ENCODE results near the gene PIP4P1. TPM values are rescaled to one million over a fixed set of nuclear protein-coding genes. Genes with fewer than 3 reads are reported as not detected.
A peak's percentile ranks its signal among the peaks of the same experiment; 100 is the strongest.

The PIP4P1 gene
- total and polyA plus RNA-seq, 10 of the 15 experiments (the other 5 are each of a cell fraction or from before 2014, with no cell fraction given): 19.1 to 47.4 (median 39.7) TPM

DNA sequence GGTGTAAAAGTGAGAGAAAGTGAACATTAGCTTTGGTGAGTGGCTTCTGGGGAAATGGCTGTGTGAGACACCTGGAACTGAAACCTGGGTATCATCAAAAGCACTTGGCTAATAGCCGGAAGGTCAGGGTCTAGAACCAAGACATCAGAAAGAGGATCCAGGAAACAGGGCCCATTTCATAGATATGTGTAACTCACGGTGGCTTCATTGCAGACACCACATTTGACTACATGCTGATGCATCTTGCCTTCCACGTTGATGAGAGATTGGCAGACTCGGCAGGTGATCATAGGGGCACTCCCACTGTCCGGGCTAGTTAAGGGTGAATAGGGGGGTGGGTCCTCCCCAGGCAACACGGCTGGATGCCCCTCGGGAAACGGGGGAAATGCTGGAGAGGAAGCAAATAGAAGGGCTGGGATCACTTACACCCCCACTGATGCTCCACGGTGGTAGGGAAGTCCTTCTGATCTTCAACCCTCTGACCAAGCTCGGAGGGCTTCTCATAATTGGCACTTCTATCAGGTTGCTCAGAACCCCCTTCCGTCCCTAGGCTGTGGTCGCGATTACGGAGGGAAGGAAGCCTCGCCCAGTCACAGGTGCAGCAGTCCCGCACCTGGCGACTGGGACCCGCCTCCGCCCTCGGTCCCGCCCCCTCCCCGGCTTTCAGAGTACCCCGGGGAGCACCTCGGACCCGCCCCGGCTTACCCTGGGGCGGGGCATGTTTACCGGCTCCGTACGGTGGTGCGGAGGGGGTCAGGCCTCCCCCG is 593 bp downstream of the PIP4P1 start:
- Histone ChIP-seq H3K4me2 (ENCODE audit: control insufficient read depth, insufficient read depth) (peak overlapping the region; percentile 94), H3K27ac (ENCODE audit: control insufficient read depth, insufficient read depth) (peak overlapping the region; percentile 87), H3K9ac (ENCODE audit: control insufficient read depth, insufficient read depth, low read length) (peak overlapping the region; percentile 80), H3K79me2 (ENCODE audit: control insufficient read depth, insufficient read depth, low read length) (peaks cover 33% of the 10 kb centered on the region), H4K20me1 (ENCODE audit: control insufficient read depth, insufficient read depth) (no peaks in the 10 kb centered on the region), H3K27me3 (replicated peaks in 1 of 2; ENCODE audit: control insufficient read depth in 2 of 2, insufficient read depth in 2 of 2, low read length in 1 of 2) (no peaks in the 10 kb centered on the region), H2AFZ (ENCODE audit: control insufficient read depth, low read depth, low read length) (no peak overlapping the region; the same call in 1 of the 2 replicates), H3K9me3 (replicated peaks; ENCODE audit: control insufficient read depth, insufficient read depth, low read length) (no peaks in the 10 kb centered on the region), H3K36me3 (ENCODE audit: control insufficient read depth in 2 of 2, insufficient read depth in 2 of 2, low read length in 1 of 2) (peaks cover 11 to 27% of the 10 kb centered on the region in 2 experiments), H3K4me1 (ENCODE audit: control insufficient read depth, insufficient read depth, low read length) (peaks cover 6% of the 10 kb centered on the region), H3K4me3 (peak overlapping the region; percentile 73)
- CTCF ChIA-PET: interaction anchor here (0.6 to 5.4 kb wide), 11 partner anchors 10 to 1020 kb away, joined by 3 to 39 read pairs (median 3); partner anchors contain the start of genes PNP and TEP1
- ATAC-seq (peak; percentile 29), FAIRE-seq (peak; percentile 75), DNase-seq (ENCODE audit: low read depth, low spot score) (peak; percentile 27)
- intact Hi-C loops (cut with micrococcal nuclease; ENCODE audit: unreplicated experiment) (loop anchor here (1.0 to 5.0 kb wide), 5 partner anchors 23 to 222 kb away; partner anchors contain the start of genes CCNB1IP1, PARP2 and RNASE4), in situ Hi-C loops (cut with MboI) (loop anchor here (5.0 kb wide), 1 partner anchor 222 kb away; the partner anchor contains the start of gene RNASE4)
- no TSS peak for BruUV-seq (replicated peaks)
- POLR2A ChIA-PET: interaction anchor here (0.8 to 1.4 kb wide), 12 partner anchors 8 to 223 kb away, joined by 3 to 14 read pairs (median 5); partner anchors contain the start of genes CCNB1IP1, PARP2, PNP and RNASE4
- RAD21 ChIA-PET (ENCODE audit: unreplicated experiment): interaction anchor here (0.7 to 3.7 kb wide), 11 partner anchors 29 to 153 kb away, joined by 3 to 21 read pairs (median 7); partner anchors contain the start of gene PARP2
- under 1% methylated on average over 30 of the region's 32 CpGs for WGBS (ENCODE audit: insufficient coverage, insufficient replicate concordance, low lambda C conversion rate, missing lambda C conversion rate)
- SMC1A ChIA-PET (ENCODE audit: uncharacterized antibody, unreplicated experiment): interaction anchor here (0.9 to 4.7 kb wide), 8 partner anchors 29 to 220 kb away, joined by 3 to 49 read pairs (median 7); partner anchors contain the start of genes CCNB1IP1 and PARP2
- TF ChIP-seq STAT3 (IDR thresholded peaks at IDR 0.05; ENCODE audit: low read depth, low read length) (no peak), JUND (IDR thresholded peaks at IDR 0.05; ENCODE audit: low read depth, low read length) (no peak), ZSCAN29 (IDR thresholded peaks at IDR 0.05) (no peak), NRF1 (conservative IDR thresholded peaks at IDR 0.05; ENCODE audit: low read depth, low read length) (no peak), SIN3A (IDR thresholded peaks at IDR 0.05; ENCODE audit: low read depth, low read length) (peak; percentile 24; the same call in 1 of the 2 replicates), EGR1 (IDR thresholded peaks at IDR 0.05; ENCODE audit: borderline replicate concordance in 1 of 2, low read depth in 2 of 2, low read length in 2 of 2) (no peak), IKZF2 (IDR thresholded peaks at IDR 0.05) (0 out of 4 replicates have a peak, but pooled peaks of 1 of the 2 experiments have one; percentile 1), TCF7 (IDR thresholded peaks at IDR 0.05; ENCODE audit: borderline replicate concordance) (no peak), BRCA1 (IDR thresholded peaks at IDR 0.05; ENCODE audit: low read depth, low read length) (no peak)
- TF ChIP-seq, protein P1, sequence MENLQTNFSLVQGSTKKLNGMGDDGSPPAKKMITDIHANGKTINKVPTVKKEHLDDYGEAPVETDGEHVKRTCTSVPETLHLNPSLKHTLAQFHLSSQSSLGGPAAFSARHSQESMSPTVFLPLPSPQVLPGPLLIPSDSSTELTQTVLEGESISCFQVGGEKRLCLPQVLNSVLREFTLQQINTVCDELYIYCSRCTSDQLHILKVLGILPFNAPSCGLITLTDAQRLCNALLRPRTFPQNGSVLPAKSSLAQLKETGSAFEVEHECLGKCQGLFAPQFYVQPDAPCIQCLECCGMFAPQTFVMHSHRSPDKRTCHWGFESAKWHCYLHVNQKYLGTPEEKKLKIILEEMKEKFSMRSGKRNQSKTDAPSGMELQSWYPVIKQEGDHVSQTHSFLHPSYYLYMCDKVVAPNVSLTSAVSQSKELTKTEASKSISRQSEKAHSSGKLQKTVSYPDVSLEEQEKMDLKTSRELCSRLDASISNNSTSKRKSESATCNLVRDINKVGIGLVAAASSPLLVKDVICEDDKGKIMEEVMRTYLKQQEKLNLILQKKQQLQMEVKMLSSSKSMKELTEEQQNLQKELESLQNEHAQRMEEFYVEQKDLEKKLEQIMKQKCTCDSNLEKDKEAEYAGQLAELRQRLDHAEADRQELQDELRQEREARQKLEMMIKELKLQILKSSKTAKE (IDR thresholded peaks at IDR 0.05; ENCODE audit: low read depth, poor library complexity, severe bottlenecking): no peak
- TF ChIP-seq, protein P2, sequence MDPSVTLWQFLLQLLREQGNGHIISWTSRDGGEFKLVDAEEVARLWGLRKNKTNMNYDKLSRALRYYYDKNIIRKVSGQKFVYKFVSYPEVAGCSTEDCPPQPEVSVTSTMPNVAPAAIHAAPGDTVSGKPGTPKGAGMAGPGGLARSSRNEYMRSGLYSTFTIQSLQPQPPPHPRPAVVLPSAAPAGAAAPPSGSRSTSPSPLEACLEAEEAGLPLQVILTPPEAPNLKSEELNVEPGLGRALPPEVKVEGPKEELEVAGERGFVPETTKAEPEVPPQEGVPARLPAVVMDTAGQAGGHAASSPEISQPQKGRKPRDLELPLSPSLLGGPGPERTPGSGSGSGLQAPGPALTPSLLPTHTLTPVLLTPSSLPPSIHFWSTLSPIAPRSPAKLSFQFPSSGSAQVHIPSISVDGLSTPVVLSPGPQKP (IDR thresholded peaks at IDR 0.05; ENCODE audit: low read depth, low read length): no peak
- TF ChIP-seq, protein P3, sequence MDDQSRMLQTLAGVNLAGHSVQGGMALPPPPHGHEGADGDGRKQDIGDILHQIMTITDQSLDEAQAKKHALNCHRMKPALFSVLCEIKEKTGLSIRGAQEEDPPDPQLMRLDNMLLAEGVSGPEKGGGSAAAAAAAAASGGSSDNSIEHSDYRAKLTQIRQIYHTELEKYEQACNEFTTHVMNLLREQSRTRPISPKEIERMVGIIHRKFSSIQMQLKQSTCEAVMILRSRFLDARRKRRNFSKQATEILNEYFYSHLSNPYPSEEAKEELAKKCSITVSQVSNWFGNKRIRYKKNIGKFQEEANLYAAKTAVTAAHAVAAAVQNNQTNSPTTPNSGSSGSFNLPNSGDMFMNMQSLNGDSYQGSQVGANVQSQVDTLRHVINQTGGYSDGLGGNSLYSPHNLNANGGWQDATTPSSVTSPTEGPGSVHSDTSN (IDR thresholded peaks at IDR 0.05; ENCODE audit: insufficient replicate concordance, low read depth, low read length): no peak
- TF ChIP-seq, protein P4, sequence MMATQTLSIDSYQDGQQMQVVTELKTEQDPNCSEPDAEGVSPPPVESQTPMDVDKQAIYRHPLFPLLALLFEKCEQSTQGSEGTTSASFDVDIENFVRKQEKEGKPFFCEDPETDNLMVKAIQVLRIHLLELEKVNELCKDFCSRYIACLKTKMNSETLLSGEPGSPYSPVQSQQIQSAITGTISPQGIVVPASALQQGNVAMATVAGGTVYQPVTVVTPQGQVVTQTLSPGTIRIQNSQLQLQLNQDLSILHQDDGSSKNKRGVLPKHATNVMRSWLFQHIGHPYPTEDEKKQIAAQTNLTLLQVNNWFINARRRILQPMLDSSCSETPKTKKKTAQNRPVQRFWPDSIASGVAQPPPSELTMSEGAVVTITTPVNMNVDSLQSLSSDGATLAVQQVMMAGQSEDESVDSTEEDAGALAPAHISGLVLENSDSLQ (IDR thresholded peaks at IDR 0.05): peak; percentile 15; the same call in 1 of the 2 replicates
- TF ChIP-seq, protein P5, sequence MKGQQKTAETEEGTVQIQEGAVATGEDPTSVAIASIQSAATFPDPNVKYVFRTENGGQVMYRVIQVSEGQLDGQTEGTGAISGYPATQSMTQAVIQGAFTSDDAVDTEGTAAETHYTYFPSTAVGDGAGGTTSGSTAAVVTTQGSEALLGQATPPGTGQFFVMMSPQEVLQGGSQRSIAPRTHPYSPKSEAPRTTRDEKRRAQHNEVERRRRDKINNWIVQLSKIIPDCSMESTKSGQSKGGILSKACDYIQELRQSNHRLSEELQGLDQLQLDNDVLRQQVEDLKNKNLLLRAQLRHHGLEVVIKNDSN (IDR thresholded peaks at IDR 0.05; ENCODE audit: borderline replicate concordance, extremely low read length, insufficient read depth, low read depth, low read length): no peak
